NOMO-1 (cell line): ENCODE data around the gene KCNJ12.
"Not testable (repeated sequence)": the region's sequence is repeated elsewhere in the genome, so short reads cannot be mapped to it uniquely, and the experiment has no call there.

Experiments
- DNase-seq, 2 experiments: peaks; one replicate each; lab custom pipeline; 2025; ENCODE audit not compliant: unreplicated experiment in 2 of 2; lab: John Stamatoyannopoulos, UW

Gene KCNJ12

GRCh38 chr17:21381076-21381706 is 5.0 kb downstream of the KCNJ12 start:
- no peak for DNase-seq

GRCh38 chr17:21382560-21383495 is 6.7 kb downstream of the KCNJ12 start:
- no peak for DNase-seq

GRCh38 chr17:21385281-21385845 is 9.2 kb downstream of the KCNJ12 start:
- no peak for DNase-seq

DNA sequence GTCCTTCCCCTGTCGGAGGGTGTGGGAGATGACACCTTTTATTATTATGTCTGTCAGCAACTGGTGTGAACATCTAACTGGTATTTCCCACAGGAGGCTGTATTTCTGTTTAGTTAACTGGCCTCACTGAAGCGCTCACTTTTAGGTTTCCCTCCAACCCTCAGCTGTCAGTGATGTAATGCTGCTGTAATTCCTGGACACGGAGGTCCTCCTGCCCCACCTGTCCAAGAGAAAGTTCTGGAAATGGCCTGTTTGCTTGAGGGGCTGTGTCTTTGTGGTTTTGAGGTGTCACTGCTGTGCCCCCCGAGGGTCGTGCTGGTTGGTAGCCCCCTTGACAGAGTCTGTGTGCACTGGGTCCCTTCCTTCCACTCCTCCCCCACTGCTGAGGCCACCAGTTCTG is 11.5 kb downstream of the KCNJ12 start:
- no peak for DNase-seq

DNA sequence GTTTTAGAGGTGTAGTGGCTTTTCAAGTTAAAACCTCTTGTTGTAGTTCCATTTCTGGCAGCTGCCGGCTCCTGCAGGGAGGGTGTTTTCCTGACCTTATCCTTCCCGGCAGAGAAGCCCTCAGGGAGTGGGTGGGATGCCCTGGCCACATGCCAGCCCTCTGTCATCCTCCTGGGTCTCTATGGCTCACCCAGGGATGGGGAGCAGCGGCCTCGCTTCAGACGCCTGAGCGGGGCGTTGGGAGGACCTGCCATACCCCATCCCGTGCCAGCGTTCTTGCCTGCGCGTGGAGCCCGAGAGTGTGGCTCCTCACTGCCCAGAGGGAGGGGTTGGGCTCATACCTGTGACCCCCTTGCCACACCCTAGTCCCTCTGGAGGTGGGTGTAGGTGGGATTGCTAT is 11.9 kb downstream of the KCNJ12 start:
- no peak for DNase-seq

- no peak for DNase-seq
Observed at GRCh38 chr17:21388944-21389343, 12.8 kb downstream of the KCNJ12 start.

DNA sequence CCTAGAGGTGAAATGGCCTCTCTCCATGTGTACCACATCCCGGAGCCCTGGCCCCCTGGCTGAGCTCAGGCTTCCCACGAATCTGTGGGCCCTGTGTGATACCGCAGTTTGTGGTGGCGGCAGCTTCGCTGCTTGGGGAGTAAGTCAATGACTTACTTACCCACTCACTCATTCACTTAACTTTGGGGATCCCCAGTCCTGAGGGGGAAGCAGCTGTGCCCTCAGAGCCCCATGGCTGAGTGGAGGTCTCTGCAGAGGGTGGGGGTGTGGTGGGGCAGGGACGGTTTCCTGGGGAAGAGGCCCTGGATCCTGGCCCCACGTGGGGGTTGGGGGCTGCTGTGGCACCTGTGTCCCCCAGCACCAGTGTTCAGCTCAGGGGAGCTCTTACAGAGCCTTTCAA is 13.2 kb downstream of the KCNJ12 start:
- no peak for DNase-seq

DNA sequence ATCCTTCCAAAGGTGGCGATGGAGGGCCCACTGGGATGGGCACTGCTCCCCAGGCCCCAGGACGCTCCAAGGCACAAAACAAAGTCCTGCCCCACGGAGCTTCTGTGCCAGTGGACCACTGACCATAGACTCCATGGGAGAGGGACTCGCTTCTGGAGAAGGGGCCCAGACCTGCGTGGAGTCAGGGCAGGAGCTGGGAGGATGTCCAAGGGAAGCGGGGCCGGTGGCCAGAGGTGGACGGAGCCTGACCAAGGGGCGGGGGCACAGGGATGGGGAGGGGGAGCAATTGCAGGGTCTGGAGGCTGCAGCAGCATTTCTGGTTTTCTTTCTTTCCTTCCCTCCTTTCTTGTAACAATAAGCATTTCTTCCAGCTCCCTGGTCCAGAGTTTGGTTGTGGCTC is 14.1 kb downstream of the KCNJ12 start:
- DNase-seq: no peak

DNA sequence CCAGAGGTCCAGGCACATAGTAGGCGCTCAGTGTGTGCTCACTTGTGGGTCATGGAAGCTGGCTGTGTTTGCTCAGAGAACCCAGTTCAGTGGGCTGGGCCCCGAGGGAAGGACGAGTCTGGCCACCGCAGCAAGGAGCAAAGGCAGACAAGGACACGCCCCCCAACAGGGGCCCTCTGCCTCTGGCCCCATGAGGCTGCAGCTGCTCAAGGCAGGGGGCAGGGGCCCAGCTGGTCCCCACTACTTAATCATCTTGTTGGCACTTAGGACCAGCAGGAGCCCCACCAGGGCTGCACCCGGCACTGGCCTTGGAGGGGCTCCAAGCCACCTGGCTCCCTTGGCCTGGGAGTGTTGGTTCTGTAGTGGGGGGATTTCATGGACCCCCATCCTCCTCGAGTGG is 16.1 kb downstream of the KCNJ12 start:
- DNase-seq: no peak

GRCh38 chr17:21394265-21394664 is 18.1 kb downstream of the KCNJ12 start:
- DNase-seq: no peak

GRCh38 chr17:21395764-21396163 is 19.6 kb downstream of the KCNJ12 start:
- no peak for DNase-seq

DNA sequence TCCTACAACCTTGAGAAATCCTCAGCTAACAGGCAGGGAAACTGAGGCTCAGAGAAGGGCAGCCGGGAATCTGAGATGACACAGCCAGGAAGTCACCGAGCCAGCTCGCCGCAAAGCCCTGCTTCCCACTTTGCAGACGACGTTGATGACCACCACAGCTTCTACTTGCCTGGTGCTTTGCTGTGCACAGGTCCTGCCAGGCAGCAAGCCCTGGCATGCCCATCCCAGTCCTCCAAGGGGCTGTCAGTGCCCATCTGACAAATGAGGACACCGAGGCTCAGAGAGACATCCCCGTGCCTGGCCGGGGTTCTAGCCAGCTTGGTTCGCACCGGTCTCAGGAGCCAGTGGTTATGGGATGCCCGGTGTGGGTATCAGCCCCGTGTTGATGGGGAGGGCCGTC is 20.1 kb downstream of the KCNJ12 start:
- DNase-seq: no peak

DNA sequence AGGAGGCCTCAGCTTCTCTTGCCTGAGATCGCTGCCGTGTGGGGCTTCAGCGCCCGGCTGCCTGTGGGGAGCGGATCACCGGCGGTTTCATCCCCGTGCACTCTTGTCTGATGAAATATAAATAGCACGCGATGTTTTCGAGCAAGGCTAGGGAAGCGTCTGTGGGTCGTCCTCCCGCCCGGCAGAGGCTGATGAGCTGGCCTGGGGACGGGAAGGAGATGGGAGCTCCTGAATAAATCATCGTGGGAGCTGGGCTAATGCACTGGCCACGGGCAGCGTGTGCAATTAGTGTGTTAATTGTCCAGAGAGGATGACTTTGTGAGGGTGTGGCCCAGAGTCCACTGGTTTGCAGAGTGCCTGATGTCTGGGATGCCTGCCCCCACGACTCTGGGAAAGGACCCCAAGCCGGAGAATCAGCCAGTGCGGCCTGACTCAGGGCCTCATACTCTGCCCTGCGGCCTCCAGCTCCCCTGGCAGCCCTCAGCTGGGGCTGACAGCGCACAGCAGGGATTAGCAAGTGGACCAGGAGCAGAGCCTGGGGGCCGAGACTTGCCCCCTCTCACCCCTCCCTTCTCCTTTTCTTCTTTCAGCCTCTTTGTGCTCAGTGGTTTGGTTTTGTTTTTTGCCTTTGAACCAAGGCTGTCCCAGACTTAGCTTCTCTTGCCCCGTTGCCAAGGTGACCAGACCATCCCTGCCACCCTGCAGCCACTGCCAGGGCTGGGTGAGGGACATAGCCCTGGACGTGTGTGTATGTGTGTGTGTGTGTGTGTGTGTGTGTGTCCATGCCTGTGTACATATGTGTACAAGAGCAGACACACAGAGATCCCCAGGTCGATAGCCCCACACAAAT is 21.4 kb downstream of the KCNJ12 start:
- no peak for DNase-seq

GRCh38 chr17:21399474-21400186 is 23.5 kb downstream of the KCNJ12 start:
- no peak for DNase-seq

DNA sequence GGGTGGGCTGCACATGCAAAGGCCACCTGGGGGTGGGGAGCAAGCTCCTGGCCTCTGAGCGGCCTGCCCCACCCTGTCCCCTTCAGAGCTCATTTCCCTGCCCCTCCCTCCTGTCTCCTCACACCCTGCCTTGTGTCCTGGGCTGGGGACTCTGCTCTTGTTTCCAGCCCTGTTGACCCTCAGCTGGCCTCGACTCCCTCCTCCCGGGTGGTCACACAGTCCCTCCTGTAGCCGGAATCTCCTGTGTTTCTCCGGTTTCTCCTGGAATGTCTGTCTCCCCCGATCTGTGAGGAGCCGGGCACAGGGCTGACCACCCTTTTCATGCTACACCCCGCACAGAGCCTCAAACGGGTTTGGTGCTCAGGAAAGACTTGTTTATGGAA is 24.0 kb downstream of the KCNJ12 start:
- not testable (repeated sequence) for DNase-seq

GRCh38 chr17:21400816-21401593 is 24.8 kb downstream of the KCNJ12 start:
- no peak for DNase-seq

DNA sequence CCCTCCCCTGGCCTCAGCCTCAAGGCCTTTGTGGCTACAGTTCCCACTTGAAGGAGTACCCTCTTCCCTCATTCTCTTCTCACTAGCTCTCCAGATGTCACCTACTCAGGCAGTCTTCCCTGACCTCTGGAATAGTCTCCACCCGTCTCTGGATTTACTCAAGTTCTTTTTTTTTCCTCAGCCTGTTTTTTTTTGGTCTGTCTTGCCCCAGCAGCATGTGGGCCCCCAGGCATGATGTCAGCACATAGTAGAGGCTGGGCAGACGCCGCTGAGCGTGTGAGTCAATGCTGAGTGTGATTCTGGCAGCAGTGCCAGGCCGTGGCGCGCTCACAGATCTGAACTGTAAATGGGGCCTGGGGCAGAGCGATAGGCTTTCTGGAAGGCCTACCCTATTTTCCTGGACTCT is 26.0 kb downstream of the KCNJ12 start:
- not testable (repeated sequence) for DNase-seq

- not testable (repeated sequence) for DNase-seq
Observed at GRCh38 chr17:21402926-21403325, 26.8 kb downstream of the KCNJ12 start.

DNA sequence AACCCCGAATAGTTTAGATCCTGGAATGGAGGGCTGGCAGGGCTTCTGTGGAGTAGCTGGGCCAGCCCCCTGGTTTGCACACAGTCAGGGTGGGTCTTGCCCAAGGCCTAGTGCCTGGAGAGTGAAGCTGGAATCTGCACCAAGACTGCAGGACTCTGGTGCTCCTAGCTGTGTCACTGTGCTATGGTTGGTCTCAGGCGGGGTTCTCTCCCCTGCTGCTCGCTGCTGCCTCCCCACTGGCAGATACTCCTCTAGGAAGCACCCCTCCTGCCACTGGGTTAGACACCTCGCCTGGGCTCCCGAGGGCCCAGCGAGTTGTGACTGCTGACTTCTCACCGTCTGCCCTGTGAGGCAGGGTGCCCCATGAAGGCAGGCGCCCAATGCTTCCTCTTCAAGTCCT is 27.9 kb downstream of the KCNJ12 start:
- DNase-seq: not testable (repeated sequence)

- DNase-seq: not testable (repeated sequence)
Observed at GRCh38 chr17:21404539-21404938, 28.4 kb downstream of the KCNJ12 start.
